ENCODE data around the gene L3MBTL2.

DNA sequence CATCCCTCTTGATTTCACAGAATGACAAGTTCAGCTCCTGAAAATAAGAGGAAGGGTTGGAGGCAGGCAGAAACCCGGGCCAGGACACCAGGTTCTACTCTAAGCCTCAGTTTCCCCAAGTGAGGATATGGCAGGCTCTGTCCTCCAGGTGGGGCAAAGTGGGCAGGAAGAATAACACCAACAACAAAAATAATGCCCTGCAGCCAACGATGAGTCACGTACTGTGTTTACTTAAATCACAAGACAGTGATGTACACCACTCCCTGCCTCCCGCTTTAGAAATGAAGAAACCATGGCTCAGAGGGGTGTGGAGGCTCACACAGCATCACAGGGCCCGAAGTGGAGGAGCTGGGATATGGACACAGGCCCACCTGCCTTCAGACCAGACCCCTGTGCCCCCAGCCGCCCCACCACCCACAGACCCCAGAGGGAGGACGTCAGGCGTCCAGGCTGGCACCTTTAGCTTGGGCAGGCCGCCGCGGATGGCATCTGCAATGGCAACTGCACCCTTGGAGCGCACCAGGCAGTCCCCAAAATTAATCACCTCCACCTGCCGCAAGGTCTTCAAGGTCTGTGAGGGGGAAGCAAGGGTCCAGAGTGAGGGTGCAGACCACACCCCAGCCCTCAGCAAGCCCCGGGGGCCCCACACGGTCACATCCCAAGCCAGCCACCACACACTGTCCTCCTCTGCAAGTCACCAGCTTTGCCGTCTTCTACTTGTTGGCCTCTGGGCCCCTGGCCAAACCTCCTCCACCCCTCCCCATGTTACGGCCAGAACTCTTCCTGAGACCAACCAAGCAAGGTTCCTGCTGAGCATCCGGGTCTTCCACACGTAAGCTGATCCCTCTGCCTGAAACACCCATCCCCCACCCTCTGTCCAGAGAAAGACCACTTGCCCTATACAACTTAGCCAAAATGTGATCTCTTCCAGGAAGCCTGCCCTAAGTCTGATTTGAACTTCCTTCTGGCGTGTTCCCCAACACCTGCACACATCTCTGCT is 51.4 kb downstream of the L3MBTL2 start:
- TF ChIP-seq, protein P1, sequence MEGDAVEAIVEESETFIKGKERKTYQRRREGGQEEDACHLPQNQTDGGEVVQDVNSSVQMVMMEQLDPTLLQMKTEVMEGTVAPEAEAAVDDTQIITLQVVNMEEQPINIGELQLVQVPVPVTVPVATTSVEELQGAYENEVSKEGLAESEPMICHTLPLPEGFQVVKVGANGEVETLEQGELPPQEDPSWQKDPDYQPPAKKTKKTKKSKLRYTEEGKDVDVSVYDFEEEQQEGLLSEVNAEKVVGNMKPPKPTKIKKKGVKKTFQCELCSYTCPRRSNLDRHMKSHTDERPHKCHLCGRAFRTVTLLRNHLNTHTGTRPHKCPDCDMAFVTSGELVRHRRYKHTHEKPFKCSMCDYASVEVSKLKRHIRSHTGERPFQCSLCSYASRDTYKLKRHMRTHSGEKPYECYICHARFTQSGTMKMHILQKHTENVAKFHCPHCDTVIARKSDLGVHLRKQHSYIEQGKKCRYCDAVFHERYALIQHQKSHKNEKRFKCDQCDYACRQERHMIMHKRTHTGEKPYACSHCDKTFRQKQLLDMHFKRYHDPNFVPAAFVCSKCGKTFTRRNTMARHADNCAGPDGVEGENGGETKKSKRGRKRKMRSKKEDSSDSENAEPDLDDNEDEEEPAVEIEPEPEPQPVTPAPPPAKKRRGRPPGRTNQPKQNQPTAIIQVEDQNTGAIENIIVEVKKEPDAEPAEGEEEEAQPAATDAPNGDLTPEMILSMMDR (IDR thresholded peaks at IDR 0.05), result no peak
- TF ChIP-seq POLR2A (IDR thresholded peaks at IDR 0.05), result no peak
